ENCODE measurements around the gene MRTFA. TPM values are rescaled to one million over a fixed set of nuclear protein-coding genes. Genes with fewer than 3 reads are reported as not detected.
A peak's percentile ranks its signal among the peaks of the same experiment; 100 is the strongest.

Gene MRTFA
- total RNA-seq, 1 experiment from 2014 or later, result 52.7 TPM

GRCh38 chr22:40637183-40638150 lies 948 bp upstream of the MRTFA start:
- intact Hi-C loops (cut with micrococcal nuclease), result loop anchor here (2.0 kb wide), 2 partner anchors 49 to 113 kb away; no protein-coding TSS in a partner anchor
- BruUV-seq (replicated peaks), result TSS peak; percentile 80
- H3K4me1 Mint-ChIP-seq (ENCODE audit: insufficient read depth, unreplicated experiment), result peaks cover 23% of the 10 kb centered on the region
- no peaks in the 10 kb centered on the region for H3K27me3 Mint-ChIP-seq (ENCODE audit: insufficient read depth, unreplicated experiment)
- H3K36me3 Mint-ChIP-seq (ENCODE audit: insufficient read depth, unreplicated experiment), result no peaks in the 10 kb centered on the region
- H3K9me3 Mint-ChIP-seq (ENCODE audit: unreplicated experiment), result no peaks in the 10 kb centered on the region
- no peak for TF ChIP-seq CTCF (IDR thresholded peaks at IDR 0.05; ENCODE audit: unreplicated experiment)
- CTCF ChIA-PET, result interaction anchor here (3.0 to 3.1 kb wide), 2 partner anchors 112 to 201 kb away, joined by 10 to 12 read pairs; no protein-coding TSS in a partner anchor
- peak overlapping the region; percentile 88 for H3K4me3 Mint-ChIP-seq (ENCODE audit: unreplicated experiment)
- POLR2A ChIA-PET, result interaction anchor here (0.6 to 5.9 kb wide), 42 partner anchors 7 to 459 kb away, joined by 3 to 59 read pairs (median 5); no protein-coding TSS in a partner anchor
- H3K27ac Mint-ChIP-seq (ENCODE audit: low read depth, unreplicated experiment), result peak overlapping the region; percentile 94
- DNase-seq (ENCODE audit: unreplicated experiment), result no peak

- Mint-ChIP-seq H3K36me3 (ENCODE audit: insufficient read depth, unreplicated experiment) (no peaks in the 10 kb centered on the region), H3K27ac (ENCODE audit: low read depth, unreplicated experiment) (peak overlapping the region; percentile 94), H3K9me3 (ENCODE audit: unreplicated experiment) (no peaks in the 10 kb centered on the region), H3K27me3 (ENCODE audit: insufficient read depth, unreplicated experiment) (no peaks in the 10 kb centered on the region), H3K4me1 (ENCODE audit: insufficient read depth, unreplicated experiment) (peaks cover 30% of the 10 kb centered on the region), H3K4me3 (ENCODE audit: unreplicated experiment) (peak overlapping the region; percentile 88)
- intact Hi-C loops (cut with micrococcal nuclease), result loop anchor here (2.0 kb wide), 2 partner anchors 47 to 111 kb away; no protein-coding TSS in a partner anchor
- ChIA-PET CTCF (interaction anchor here (0.9 to 3.1 kb wide), 4 partner anchors 10 to 199 kb away, joined by 3 to 12 read pairs (median 9); no protein-coding TSS in a partner anchor), POLR2A (interaction anchor here (0.8 to 5.9 kb wide), 30 partner anchors 9 to 289 kb away, joined by 3 to 59 read pairs (median 6); partner anchors contain the start of gene ADSL)
- no TSS peak for BruUV-seq (replicated peaks)
- TF ChIP-seq CTCF (IDR thresholded peaks at IDR 0.05; ENCODE audit: unreplicated experiment), result no peak
- DNase-seq (ENCODE audit: unreplicated experiment), result no peak
Observed at GRCh38 chr22:40635940-40636379, 559 bp downstream of the MRTFA start.

GRCh38 chr22:40635043-40635939 lies 1.2 kb downstream of the MRTFA start:
- DNase-seq (ENCODE audit: unreplicated experiment), result peak; percentile 28
- no peak for TF ChIP-seq CTCF (IDR thresholded peaks at IDR 0.05; ENCODE audit: unreplicated experiment)
- intact Hi-C loops (cut with micrococcal nuclease), result no loop called here
- no peaks in the 10 kb centered on the region for H3K27me3 Mint-ChIP-seq (ENCODE audit: insufficient read depth, unreplicated experiment)
- H3K4me3 Mint-ChIP-seq (ENCODE audit: unreplicated experiment), result peak overlapping the region; percentile 88
- peaks cover 30% of the 10 kb centered on the region for H3K4me1 Mint-ChIP-seq (ENCODE audit: insufficient read depth, unreplicated experiment)
- no peaks in the 10 kb centered on the region for H3K36me3 Mint-ChIP-seq (ENCODE audit: insufficient read depth, unreplicated experiment)
- H3K9me3 Mint-ChIP-seq (ENCODE audit: unreplicated experiment), result no peaks in the 10 kb centered on the region
- ChIA-PET POLR2A (interaction anchor here (0.8 to 5.9 kb wide), 31 partner anchors 8 to 289 kb away, joined by 3 to 59 read pairs (median 8); partner anchors contain the start of gene ADSL), CTCF (interaction anchor here (0.9 to 3.1 kb wide), 5 partner anchors 11 to 199 kb away, joined by 3 to 12 read pairs (median 8); no protein-coding TSS in a partner anchor)
- BruUV-seq (replicated peaks), result TSS peak; percentile 40
- peak overlapping the region; percentile 94 for H3K27ac Mint-ChIP-seq (ENCODE audit: low read depth, unreplicated experiment)
